ENCODE results near the gene DNAJC8.

GRCh38 chr1:28196330-28196729 is 36.5 kb downstream of the DNAJC8 start:
- TF ChIP-seq REST (IDR thresholded peaks at IDR 0.05; ENCODE audit: insufficient read depth in 1 of 2, low read depth in 2 of 2, low read length in 2 of 2) (no peak), POLR2AphosphoS5 (IDR thresholded peaks at IDR 0.05; ENCODE audit: low read depth, low read length) (no peak), SIN3A (IDR thresholded peaks at IDR 0.05; ENCODE audit: borderline replicate concordance, insufficient read depth, low read length) (no peak)

Measured in PFSK-1 (cell line).